Lower lobe of right lung (tissue), 2 donors: Measurements from ENCODE around the gene KRTCAP2. TPM values are rescaled to one million over a fixed set of nuclear protein-coding genes. Genes with fewer than 3 reads are reported as not detected.

ENCODE experiments used
- ATAC-seq, 2 donors: fragments of 200-7000 bp; cut with Tn5 transposase; one replicate each; pipeline ENCODE4 v1.9.1; 2020 to 2022; ENCODE audit warnings: mild to moderate bottlenecking in 2 of 2, moderate library complexity in 2 of 2
- DNase-seq: peaks from one replicate; pipeline ENCODE4 v3.0.0-alpha.2; 2020
- H3K27ac ChIP-seq: fragments of 200-600 bp; one replicate; pipeline ENCODE4 v1.8.0; 2022
- H3K27me3 ChIP-seq: fragments of 200-600 bp; one replicate; pipeline ENCODE4 v1.8.0; 2022; ENCODE audit warnings: low read depth
- H3K36me3 ChIP-seq: fragments of 200-600 bp; one replicate; pipeline ENCODE4 v1.8.0; 2022; ENCODE audit warnings: mild to moderate bottlenecking
- H3K4me1 ChIP-seq: fragments of 200-600 bp; one replicate; pipeline ENCODE4 v1.8.0; 2022
- H3K4me3 ChIP-seq: fragments of 200-600 bp; one replicate; pipeline ENCODE4 v1.8.0; 2022; ENCODE audit warnings: mild to moderate bottlenecking
- H3K9me3 ChIP-seq: fragments of 200-600 bp; one replicate; pipeline ENCODE4 v1.8.0; 2022
- intact Hi-C: fragments of 100-400 bp; cut with DNase I; formaldehyde crosslinking; loops from one replicate; pipeline ENCODE4 v1.11.0; 2022
- total RNA-seq: library from RNA; stranded (reverse); fragmentation: NEBNext Ultra II Directional; extraction: Animal tissue kit (Norgen Biotek cat#: 25700); gene quantifications from one replicate; pipeline ENCODE4 v1.2.1, GENCODE V29; 2021
- TF ChIP-seq, protein P1 (sequence below): fragments of 200-600 bp; IDR thresholded peaks from one replicate; pipeline ENCODE4 v1.8.0; 2022; ENCODE audit warnings: antibody characterized with exemption, mild to moderate bottlenecking
- donor health status: DM: no; HTN: yes; CAD: no; lungs with severe emphysema.

KRTCAP2 gene
- total RNA-seq, 1 donor from 2014 or later = 173 TPM

DNA sequence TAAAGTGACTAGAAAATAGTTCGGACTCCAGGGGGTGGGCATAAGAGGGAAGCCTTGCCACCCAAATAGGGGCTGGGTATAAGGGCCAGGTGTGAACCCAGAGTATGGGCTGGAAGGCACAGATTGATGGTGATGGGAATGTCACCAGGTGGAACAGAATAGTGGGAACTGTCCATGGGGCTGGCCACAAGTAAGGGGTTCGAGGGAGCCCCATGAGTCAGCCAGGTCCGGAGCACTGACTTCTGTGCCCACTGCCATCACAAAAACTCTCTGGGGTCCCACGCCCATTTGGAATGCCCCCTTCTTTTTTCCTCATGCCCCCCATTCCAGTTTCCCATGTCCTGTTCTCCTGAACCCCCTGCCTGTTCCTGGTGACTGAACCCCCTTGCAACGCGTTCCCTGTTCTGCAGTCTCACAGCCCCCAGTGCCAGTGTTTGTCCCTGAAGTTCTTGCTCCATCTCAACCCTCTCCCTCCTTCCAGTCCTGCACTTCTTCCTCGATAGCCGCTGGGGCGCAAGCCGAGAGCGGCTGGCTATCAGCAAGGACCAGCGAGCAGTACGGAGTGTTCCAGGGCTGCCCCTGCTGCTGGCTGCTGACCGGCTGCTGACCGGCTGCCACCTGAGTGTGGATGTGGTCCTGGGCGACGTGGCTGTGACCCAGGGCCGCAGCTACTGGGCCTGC lies 8.4 kb upstream of the KRTCAP2 start:
- Histone ChIP-seq H3K27ac (no peak overlapping the region), H3K4me3 (no peak overlapping the region), H3K27me3 (no peaks in the 10 kb centered on the region), H3K36me3 (no peaks in the 10 kb centered on the region), H3K9me3 (no peaks in the 10 kb centered on the region), H3K4me1 (peaks cover 31% of the 10 kb centered on the region)
- DNase-seq = peak; percentile 54
- no peak for ATAC-seq
- intact Hi-C loops = no loop called here
- TF ChIP-seq, protein P1, sequence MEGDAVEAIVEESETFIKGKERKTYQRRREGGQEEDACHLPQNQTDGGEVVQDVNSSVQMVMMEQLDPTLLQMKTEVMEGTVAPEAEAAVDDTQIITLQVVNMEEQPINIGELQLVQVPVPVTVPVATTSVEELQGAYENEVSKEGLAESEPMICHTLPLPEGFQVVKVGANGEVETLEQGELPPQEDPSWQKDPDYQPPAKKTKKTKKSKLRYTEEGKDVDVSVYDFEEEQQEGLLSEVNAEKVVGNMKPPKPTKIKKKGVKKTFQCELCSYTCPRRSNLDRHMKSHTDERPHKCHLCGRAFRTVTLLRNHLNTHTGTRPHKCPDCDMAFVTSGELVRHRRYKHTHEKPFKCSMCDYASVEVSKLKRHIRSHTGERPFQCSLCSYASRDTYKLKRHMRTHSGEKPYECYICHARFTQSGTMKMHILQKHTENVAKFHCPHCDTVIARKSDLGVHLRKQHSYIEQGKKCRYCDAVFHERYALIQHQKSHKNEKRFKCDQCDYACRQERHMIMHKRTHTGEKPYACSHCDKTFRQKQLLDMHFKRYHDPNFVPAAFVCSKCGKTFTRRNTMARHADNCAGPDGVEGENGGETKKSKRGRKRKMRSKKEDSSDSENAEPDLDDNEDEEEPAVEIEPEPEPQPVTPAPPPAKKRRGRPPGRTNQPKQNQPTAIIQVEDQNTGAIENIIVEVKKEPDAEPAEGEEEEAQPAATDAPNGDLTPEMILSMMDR = no peak

DNA sequence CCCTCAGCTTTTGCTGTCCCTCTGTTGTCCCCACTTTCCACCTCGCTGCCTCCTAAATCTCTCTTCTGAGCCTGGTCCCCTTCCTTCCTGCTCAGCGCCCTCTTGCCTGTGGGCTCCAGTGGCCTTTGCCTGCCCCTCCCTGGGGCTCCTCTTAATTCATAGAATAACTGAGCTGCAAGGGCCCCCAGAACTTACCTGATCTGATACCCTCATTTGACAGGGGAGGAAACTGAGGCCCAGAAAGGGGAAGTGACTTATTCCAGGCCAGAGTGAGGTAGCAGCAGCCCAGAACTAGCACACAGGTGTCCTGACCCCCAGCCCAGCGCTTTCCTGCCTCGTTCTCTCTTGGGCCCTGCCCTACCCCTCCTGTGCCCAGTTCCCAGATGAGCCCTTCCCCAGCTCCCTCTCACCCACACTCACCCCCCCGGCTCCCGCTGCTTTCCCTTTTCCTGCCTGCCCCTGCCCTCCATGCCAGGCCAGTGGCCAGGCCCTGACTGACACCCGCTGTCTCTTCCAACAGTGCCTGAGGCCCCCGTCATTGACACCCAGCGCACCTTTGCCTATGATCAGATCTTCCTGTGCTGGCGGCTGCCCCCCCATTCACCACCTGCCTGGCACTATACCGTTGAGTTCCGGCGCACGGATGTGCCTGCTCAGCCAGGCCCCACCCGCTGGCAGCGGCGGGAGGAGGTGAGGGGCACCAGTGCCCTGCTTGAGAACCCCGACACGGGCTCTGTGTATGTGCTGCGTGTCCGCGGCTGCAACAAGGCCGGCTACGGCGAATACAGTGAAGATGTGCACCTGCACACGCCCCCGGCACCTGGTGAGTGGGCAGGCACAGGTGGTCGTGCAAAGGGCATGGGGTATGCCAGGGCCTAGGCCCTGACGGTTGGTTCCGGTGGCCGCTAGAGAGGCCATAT lies 6.3 kb upstream of the KRTCAP2 start:
- no peak for ATAC-seq
- H3K9me3 ChIP-seq = no peaks in the 10 kb centered on the region
- TF ChIP-seq, protein P1 = no peak
- H3K36me3 ChIP-seq = no peaks in the 10 kb centered on the region
- H3K27me3 ChIP-seq = no peaks in the 10 kb centered on the region
- peaks cover 15% of the 10 kb centered on the region for H3K4me1 ChIP-seq
- H3K27ac ChIP-seq = no peak overlapping the region
- H3K4me3 ChIP-seq = no peak overlapping the region
- intact Hi-C loops = no loop called here
- DNase-seq = no peak

DNA sequence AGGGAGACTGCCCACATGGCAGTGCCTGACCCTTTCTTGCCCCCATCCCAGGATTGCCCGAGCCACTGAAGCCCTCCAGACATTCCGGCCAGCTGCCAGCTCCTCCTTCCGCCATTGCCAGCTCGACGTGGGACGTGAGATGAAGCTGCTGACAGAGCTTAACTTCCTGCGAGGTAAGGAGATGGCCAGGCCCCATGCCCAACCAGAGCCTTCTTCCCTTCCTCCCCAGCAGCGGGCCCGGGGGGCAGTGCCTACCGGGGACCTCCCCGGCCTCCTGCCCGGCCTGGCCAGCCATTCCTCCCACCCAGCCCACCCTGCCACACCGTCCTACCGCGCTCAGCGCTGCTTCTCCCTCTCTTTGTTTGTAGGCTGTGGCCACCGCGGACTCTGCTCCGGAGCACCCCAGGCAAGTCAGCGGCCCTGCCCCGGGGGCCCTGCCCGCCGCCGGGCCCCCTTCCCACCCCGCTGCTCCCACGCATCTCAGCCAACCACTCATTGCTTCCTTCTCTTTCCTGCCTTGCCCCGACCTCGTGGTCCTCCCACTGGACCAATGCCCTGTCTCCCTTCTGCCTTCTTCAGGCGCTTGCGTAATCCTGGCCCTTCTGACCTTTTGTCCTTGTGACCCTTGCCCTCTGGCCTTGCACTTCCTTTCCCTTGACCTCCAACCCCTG lies 5.5 kb upstream of the KRTCAP2 start:
- TF ChIP-seq, protein P1 = no peak
- peaks cover 6% of the 10 kb centered on the region for H3K27me3 ChIP-seq
- H3K36me3 ChIP-seq = no peaks in the 10 kb centered on the region
- peak in 1 of 2 donors; percentile 2 for ATAC-seq
- H3K9me3 ChIP-seq = no peaks in the 10 kb centered on the region
- H3K4me3 ChIP-seq = peak overlapping the region; percentile 32
- H3K4me1 ChIP-seq = peaks cover 23% of the 10 kb centered on the region
- intact Hi-C loops = no loop called here
- H3K27ac ChIP-seq = peak overlapping the region; percentile 18
- peak; percentile 76 for DNase-seq

DNA sequence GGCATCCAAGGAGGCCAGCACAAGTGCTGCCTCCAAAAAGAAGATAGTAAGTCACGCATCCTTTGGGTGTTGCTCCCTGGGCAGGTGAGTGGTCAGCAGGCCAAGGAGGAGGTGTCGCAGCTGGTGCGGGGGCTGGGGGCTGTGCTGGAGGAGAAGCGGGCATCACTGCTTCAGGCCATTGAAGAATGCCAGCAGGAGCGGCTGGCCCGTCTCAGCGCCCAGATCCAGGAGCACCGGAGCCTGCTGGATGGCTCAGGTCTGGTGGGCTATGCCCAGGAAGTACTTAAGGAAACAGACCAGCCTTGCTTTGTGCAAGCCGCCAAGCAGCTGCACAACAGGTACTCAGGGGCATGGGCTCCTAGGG lies 4.8 kb upstream of the KRTCAP2 start:
- peaks cover 6% of the 10 kb centered on the region for H3K27me3 ChIP-seq
- ATAC-seq (no peak), DNase-seq (no peak)
- intact Hi-C loops = no loop called here
- H3K27ac ChIP-seq = no peak overlapping the region
- H3K36me3 ChIP-seq = no peaks in the 10 kb centered on the region
- peak overlapping the region; percentile 32 for H3K4me3 ChIP-seq
- H3K4me1 ChIP-seq = peaks cover 28% of the 10 kb centered on the region
- no peaks in the 10 kb centered on the region for H3K9me3 ChIP-seq
- TF ChIP-seq, protein P1 = no peak

DNA sequence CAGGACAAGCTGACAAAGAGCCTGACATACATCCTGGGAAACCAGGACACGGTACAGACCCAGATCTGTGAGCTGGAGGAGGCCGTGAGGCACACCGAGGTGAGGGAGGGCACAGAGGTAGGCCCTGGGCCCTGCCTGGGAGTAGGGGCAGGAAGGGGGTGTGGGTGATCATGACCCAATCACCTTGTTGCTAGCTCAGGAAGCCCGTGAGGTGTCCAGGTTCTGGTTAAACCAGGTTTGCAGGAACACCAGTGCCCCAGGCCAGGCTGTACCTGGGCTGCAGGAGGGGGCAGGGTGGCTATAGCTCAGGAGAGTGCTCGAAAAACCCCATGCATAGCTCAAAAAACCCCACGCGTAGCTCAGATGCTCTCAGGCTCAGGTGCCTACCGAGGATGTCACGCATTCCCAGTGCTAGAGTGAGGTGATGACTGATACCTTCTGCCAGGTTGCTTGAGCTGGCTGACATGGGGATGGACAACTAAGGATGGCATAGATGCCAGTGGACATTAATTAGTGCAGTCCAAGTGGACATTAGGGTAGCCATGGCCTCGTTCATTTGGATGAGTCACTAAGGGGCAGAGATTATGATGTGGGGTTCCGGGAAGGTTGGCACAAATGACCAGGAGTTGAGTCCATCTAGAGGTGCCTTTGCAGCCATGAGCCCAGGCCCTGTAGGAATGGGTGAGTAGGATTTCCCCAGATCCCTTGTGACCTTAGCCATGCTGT lies 4.3 kb upstream of the KRTCAP2 start:
- ATAC-seq = peak; percentile 9 to 38
- Histone ChIP-seq H3K4me1 (peaks cover 30% of the 10 kb centered on the region), H3K27me3 (peaks cover 6% of the 10 kb centered on the region), H3K36me3 (no peaks in the 10 kb centered on the region), H3K27ac (peak overlapping the region; percentile 59), H3K9me3 (no peaks in the 10 kb centered on the region), H3K4me3 (no peak overlapping the region)
- intact Hi-C loops = no loop called here
- peak; percentile 70 for DNase-seq
- TF ChIP-seq, protein P1 = no peak
